IMR-90 (cell line): ENCODE results near the gene ARSJ. TPM values are rescaled to one million over a fixed set of nuclear protein-coding genes. Genes with fewer than 3 reads are reported as not detected.

ENCODE experiments used
- ATAC-seq: fragments of 200-7000 bp; cut with Tn5 transposase; 2 replicates; pipeline ENCODE4 v1.9.1; 2020; ENCODE audit warnings: low read depth, mild to moderate bottlenecking, moderate library complexity
- BruUV-seq: library from RNA; stranded (reverse); fragments of 400-500 nt; replicated peaks from 2 replicates; lab custom pipeline; 2021; lab: Mats Ljungman, UMichigan
- CTCF ChIA-PET: fragments of 300-600 bp; formaldehyde crosslinking; extraction: SDS; loops from one replicate; lab custom pipeline; 2021; ENCODE audit warnings: antibody characterized with exemption; lab: Yijun Ruan, JAX
- POLR2A ChIA-PET: fragments of 300-600 bp; sonication (Branson Sonifier 250); formaldehyde crosslinking; loops from one replicate; lab custom pipeline; 2022; ENCODE audit warnings: antibody characterized with exemption; ENCODE audit not compliant: unreplicated experiment; lab: Charles Lee
- DNase-seq: peaks from one replicate; pipeline ENCODE4 v3.0.0; 2013
- H2AFZ ChIP-seq: replicated peaks from 2 replicates; pipeline ENCODE3; 2013; ENCODE audit warnings: low read length, mild to moderate bottlenecking; ENCODE audit not compliant: poor library complexity
- H2AK5ac ChIP-seq: 2 replicates; pipeline ENCODE4 v1.6.1; 2013; ENCODE audit warnings: low read depth, low read length, inconsistent platforms
- H2AK9ac ChIP-seq: replicated peaks from 2 replicates; pipeline ENCODE3; 2013; ENCODE audit warnings: mild to moderate bottlenecking, low read depth, low read length, moderate library complexity; ENCODE audit not compliant: poor library complexity
- H2BK120ac ChIP-seq: 2 replicates; pipeline ENCODE4 v1.6.1; 2013; ENCODE audit warnings: low read depth, low read length, inconsistent platforms
- H2BK15ac ChIP-seq: 3 replicates; pipeline ENCODE4 v1.6.1; 2013; ENCODE audit warnings: low read depth, low read length, inconsistent platforms
- H2BK20ac ChIP-seq: 2 replicates; pipeline ENCODE4 v1.6.1; 2013; ENCODE audit warnings: low read depth, mild to moderate bottlenecking, inconsistent platforms, low read length, moderate library complexity
- H2BK5ac ChIP-seq: 2 replicates; pipeline ENCODE4 v1.6.1; 2013; ENCODE audit warnings: mild to moderate bottlenecking, low read depth, low read length, inconsistent platforms; ENCODE audit not compliant: poor library complexity, severe bottlenecking
- H3K14ac ChIP-seq: replicated peaks from 2 replicates; pipeline ENCODE4 v1.6.1; 2013; ENCODE audit warnings: low read depth, low read length, inconsistent platforms
- H3K18ac ChIP-seq: 2 replicates; pipeline ENCODE4 v1.6.1; 2013; ENCODE audit warnings: low read depth, low read length, control low read depth
- H3K23ac ChIP-seq: 2 replicates; pipeline ENCODE4 v1.6.1; 2013; ENCODE audit warnings: low read depth, low read length, inconsistent platforms
- H3K27ac ChIP-seq: 2 replicates; pipeline ENCODE4 v1.5.1; 2013; ENCODE audit warnings: mild to moderate bottlenecking, control low read depth, low read length; ENCODE audit not compliant: insufficient read depth
- H3K27me3 ChIP-seq: 2 replicates; pipeline ENCODE4 v1.6.1; 2013; ENCODE audit warnings: low read length; ENCODE audit not compliant: control insufficient read depth, insufficient read depth
- H3K36me3 ChIP-seq: 2 replicates; pipeline ENCODE4 v1.6.1; 2013; ENCODE audit warnings: low read length, mixed read lengths; ENCODE audit not compliant: control insufficient read depth, insufficient read depth
- H3K4ac ChIP-seq: 2 replicates; pipeline ENCODE4 v1.6.1; 2013; ENCODE audit warnings: low read depth, low read length, inconsistent platforms
- H3K4me1 ChIP-seq: 2 replicates; pipeline ENCODE4 v1.6.1; 2013; ENCODE audit warnings: low read length, mixed read lengths; ENCODE audit not compliant: control insufficient read depth, insufficient read depth
- H3K4me2 ChIP-seq: 2 replicates; pipeline ENCODE4 v1.6.1; 2013; ENCODE audit warnings: low read depth, mild to moderate bottlenecking, control low read depth, low read length, moderate library complexity
- H3K4me3 ChIP-seq: 2 replicates; pipeline ENCODE4 v1.5.1; 2013; ENCODE audit warnings: low read depth, mild to moderate bottlenecking, control low read depth, low read length, moderate library complexity; ENCODE audit not compliant: insufficient read depth
- H3K56ac ChIP-seq: 2 replicates; pipeline ENCODE4 v1.6.1; 2013; ENCODE audit warnings: low read length, inconsistent platforms; ENCODE audit not compliant: insufficient read depth; ENCODE audit errors: extremely low read depth
- H3K79me1 ChIP-seq, 2 experiments: 2 replicates each; pipeline ENCODE4 v1.6.1; 2013; ENCODE audit warnings: low read length in 2 of 2, inconsistent platforms in 1 of 2, low read depth in 1 of 2
- H3K9ac ChIP-seq: 2 replicates; pipeline ENCODE4 v1.6.1; 2013; ENCODE audit warnings: low read depth, low read length, control low read depth
- H3K9me1 ChIP-seq: 2 replicates; pipeline ENCODE4 v1.6.1; 2013; ENCODE audit warnings: low read length, inconsistent platforms; ENCODE audit not compliant: insufficient read depth
- H3K9me3 ChIP-seq: 2 replicates; pipeline ENCODE4 v1.6.1; 2013; ENCODE audit warnings: low read length; ENCODE audit not compliant: control insufficient read depth, insufficient read depth
- H4K20me1 ChIP-seq: 2 replicates; pipeline ENCODE4 v1.6.1; 2013; ENCODE audit warnings: low read length, inconsistent platforms; ENCODE audit not compliant: insufficient read depth
- H4K5ac ChIP-seq: 2 replicates; pipeline ENCODE4 v1.6.1; 2013; ENCODE audit warnings: mild to moderate bottlenecking, low read depth, low read length, control low read depth
- H4K8ac ChIP-seq, 2 experiments: 2 replicates each; pipeline ENCODE4 v1.6.1; 2013; ENCODE audit warnings: low read depth in 2 of 2, low read length in 2 of 2, control low read depth in 1 of 2, inconsistent platforms in 1 of 2
- H4K91ac ChIP-seq: 2 replicates; pipeline ENCODE4 v1.6.1; 2013; ENCODE audit warnings: low read depth, low read length, inconsistent platforms; ENCODE audit not compliant: insufficient read depth
- BHLHE40 ChIP-seq: fragments of 150-350 bp; IDR thresholded peaks from 2 replicates; pipeline ENCODE4 v1.6.1; 2016; ENCODE audit warnings: mild to moderate bottlenecking, low read depth, low read length
- CEBPB ChIP-seq: IDR thresholded peaks from 2 replicates; pipeline ENCODE4 v1.6.1; 2012; ENCODE audit warnings: low read depth, low read length, improper control_type of control experiment
- CHD1 ChIP-seq: IDR thresholded peaks from 2 replicates; pipeline ENCODE4 v1.6.1; 2012; ENCODE audit warnings: low read depth, low read length, improper control_type of control experiment
- FOS ChIP-seq: fragments of 150-350 bp; IDR thresholded peaks from 2 replicates; pipeline ENCODE4 v1.6.1; 2016; ENCODE audit warnings: low read depth, low read length
- MAFK ChIP-seq: IDR thresholded peaks from 2 replicates; pipeline ENCODE4 v1.6.1; 2012; ENCODE audit warnings: low read depth, low read length, improper control_type of control experiment
- MAZ ChIP-seq: IDR thresholded peaks from 2 replicates; pipeline ENCODE4 v1.6.1; 2012; ENCODE audit warnings: low read depth, mild to moderate bottlenecking, low read length, improper control_type of control experiment, moderate library complexity, borderline replicate concordance
- MXI1 ChIP-seq: IDR thresholded peaks from 2 replicates; pipeline ENCODE4 v1.6.1; 2012; ENCODE audit warnings: low read depth, mild to moderate bottlenecking, low read length, moderate library complexity, borderline replicate concordance
- NFE2L2 ChIP-seq: fragments of 150-350 bp; IDR thresholded peaks from 2 replicates; pipeline ENCODE4 v1.6.1; 2016; ENCODE audit warnings: low read depth, mild to moderate bottlenecking, low read length
- POLR2A ChIP-seq: IDR thresholded peaks from 2 replicates; pipeline ENCODE4 v1.6.1; 2012; ENCODE audit warnings: mild to moderate bottlenecking, low read depth, low read length
- RAD21 ChIP-seq: IDR thresholded peaks from 2 replicates; pipeline ENCODE4 v1.6.1; 2012; ENCODE audit warnings: low read length, improper control_type of control experiment
- RCOR1 ChIP-seq: IDR thresholded peaks from 2 replicates; pipeline ENCODE4 v1.6.1; 2012; ENCODE audit warnings: mild to moderate bottlenecking, low read length, improper control_type of control experiment; ENCODE audit not compliant: insufficient replicate concordance
- RFX5 ChIP-seq: IDR thresholded peaks from 2 replicates; pipeline ENCODE4 v1.8.0; 2012; ENCODE audit warnings: low read depth, mild to moderate bottlenecking, low read length, moderate library complexity
- SMC3 ChIP-seq: fragments of 150-350 bp; IDR thresholded peaks from 2 replicates; pipeline ENCODE4 v1.6.1; 2016; ENCODE audit warnings: low read depth, mild to moderate bottlenecking, antibody characterized with exemption, low read length, moderate library complexity
- WGBS, 2 experiments: methylation state at CpG; one replicate each; pipeline versions ENCODE4 v1.1.5 to v1.1.7; 2013; ENCODE audit warnings: missing lambda C conversion rate in 2 of 2; ENCODE audit not compliant: insufficient read length in 1 of 2; ENCODE audit errors: extremely low coverage in 2 of 2; 5-methylcytosine and 5-hydroxymethylcytosine counted together
- dilution Hi-C: fragments of 300-500 bp; cut with HindIII; formaldehyde crosslinking; loops from one replicate; pipeline ENCODE4 v1.14.3; 2018; ENCODE audit warnings: low sequenced_read_pairs; ENCODE audit not compliant: unreplicated experiment
- in situ Hi-C: fragments of 300-500 bp; cut with MboI; formaldehyde crosslinking; loops from 3 replicates; pipeline ENCODE4 v1.14.3; 2019; ENCODE audit warnings: low sequenced_read_pairs, inconsistent platforms, mixed read lengths
- intact Hi-C: fragments of 100-400 bp; cut with micrococcal nuclease; formaldehyde crosslinking; loops from 2 replicates; pipeline ENCODE4 v1.10.0; 2022
- polyA plus RNA-seq, 3 experiments: library from polyadenylated mRNA; depleted of rRNA; stranded (reverse); fragments of >200 nt; gene quantifications; 2 replicates each; pipeline ENCODE4 v1.2.3, GENCODE V29; 2012; ENCODE audit warnings: low replicate concordance in 1 of 3
- total RNA-seq: library from RNA; depleted of rRNA; stranded (reverse); fragments of >200 nt; gene quantifications from 2 replicates; pipeline ENCODE4 v1.2.3, GENCODE V29; 2012
- TF ChIP-seq, protein P1 (sequence below): fragments of 150-350 bp; IDR thresholded peaks from 2 replicates; pipeline ENCODE4 v1.6.1; 2016; ENCODE audit warnings: low read depth, mild to moderate bottlenecking, low read length, moderate library complexity, borderline replicate concordance
- TF ChIP-seq, protein P2 (sequence below): fragments of 150-350 bp; IDR thresholded peaks from 2 replicates; pipeline ENCODE4 v1.6.1; 2017; ENCODE audit warnings: mild to moderate bottlenecking, antibody characterized with exemption, low read length, low read depth
- TF ChIP-seq, protein P3 (sequence below): conservative IDR thresholded peaks from 2 replicates; pipeline ENCODE4 v1.5.1; 2012; ENCODE audit warnings: mild to moderate bottlenecking, low read depth, low read length, improper control_type of control experiment

ARSJ gene
- total and polyA plus RNA-seq, 2 of the 4 experiments (the other 2 are of a cell fraction), result 47.7 to 143 TPM

DNA sequence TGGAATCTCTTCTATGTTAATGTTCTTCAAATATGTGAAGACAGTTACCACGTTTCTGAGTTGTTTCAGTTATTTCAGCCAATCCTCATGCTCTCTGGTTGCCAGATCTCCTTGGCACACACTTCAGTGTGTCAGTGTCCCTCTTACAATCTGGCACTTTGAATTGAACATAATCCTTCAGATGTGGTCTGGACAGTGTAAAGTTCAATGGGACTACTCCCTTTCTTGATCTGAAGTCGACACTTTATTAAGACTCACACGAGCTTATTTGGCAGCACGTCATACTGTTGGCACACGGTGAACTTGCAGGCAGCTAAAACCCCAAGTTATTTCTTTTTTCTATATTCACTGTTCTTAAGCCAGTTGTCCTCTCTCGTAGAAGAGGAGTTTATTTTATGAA, 28.2 kb downstream of the ARSJ start:
- Histone ChIP-seq H2AK9ac (no peak overlapping the region), H3K9me1 (peaks cover 3% of the 10 kb centered on the region; the same call in 1 of the 2 replicates), H2BK15ac (peak overlapping the region; percentile 78; the same call in 1 of the 3 replicates), H2BK5ac (peak overlapping the region; percentile 59), H2BK120ac (peak overlapping the region; percentile 87), H3K23ac (peak overlapping the region; percentile 92), H3K14ac (peak overlapping the region; percentile 61), H4K8ac (peak overlapping the region; percentile 2 to 41; a peak in 3 of 4 replicates), H3K79me1 (peaks cover 16 to 52% of the 10 kb centered on the region in 2 experiments), H3K4ac (peak overlapping the region; percentile 59), H2BK20ac (peak overlapping the region; percentile 0), H3K9ac (peak overlapping the region; percentile 28; the same call in 1 of the 2 replicates), H3K27me3 (no peaks in the 10 kb centered on the region), H3K56ac (peak overlapping the region; percentile 5; the same call in 1 of the 2 replicates), H3K4me1 (peaks cover 7% of the 10 kb centered on the region), H3K36me3 (peaks cover 8% of the 10 kb centered on the region), H3K4me2 (peak overlapping the region; percentile 35), H2AFZ (no peak overlapping the region), H3K9me3 (no peaks in the 10 kb centered on the region), H3K18ac (peak overlapping the region; percentile 31), H3K4me3 (no peak overlapping the region), H3K27ac (peak overlapping the region; percentile 39; the same call in 1 of the 2 replicates), H4K91ac (peak overlapping the region; percentile 1; the same call in 1 of the 2 replicates), H4K20me1 (no peaks in the 10 kb centered on the region), H4K5ac (peak overlapping the region; percentile 14), H2AK5ac (peak overlapping the region; percentile 59)
- in situ Hi-C loops, result no loop called here
- DNase-seq (peak; percentile 46), ATAC-seq (peak; percentile 19)
- TF ChIP-seq RFX5, result no peak
- TF ChIP-seq MAFK, result no peak
- TF ChIP-seq, protein P1, sequence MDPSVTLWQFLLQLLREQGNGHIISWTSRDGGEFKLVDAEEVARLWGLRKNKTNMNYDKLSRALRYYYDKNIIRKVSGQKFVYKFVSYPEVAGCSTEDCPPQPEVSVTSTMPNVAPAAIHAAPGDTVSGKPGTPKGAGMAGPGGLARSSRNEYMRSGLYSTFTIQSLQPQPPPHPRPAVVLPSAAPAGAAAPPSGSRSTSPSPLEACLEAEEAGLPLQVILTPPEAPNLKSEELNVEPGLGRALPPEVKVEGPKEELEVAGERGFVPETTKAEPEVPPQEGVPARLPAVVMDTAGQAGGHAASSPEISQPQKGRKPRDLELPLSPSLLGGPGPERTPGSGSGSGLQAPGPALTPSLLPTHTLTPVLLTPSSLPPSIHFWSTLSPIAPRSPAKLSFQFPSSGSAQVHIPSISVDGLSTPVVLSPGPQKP, result no peak
- TF ChIP-seq FOS, result no peak
- TF ChIP-seq SMC3, result no peak
- no peak for TF ChIP-seq NFE2L2
- TF ChIP-seq BHLHE40, result no peak
- no peak for TF ChIP-seq RCOR1
- TF ChIP-seq CHD1, result no peak
- no peak for TF ChIP-seq MXI1
- TF ChIP-seq, protein P2, sequence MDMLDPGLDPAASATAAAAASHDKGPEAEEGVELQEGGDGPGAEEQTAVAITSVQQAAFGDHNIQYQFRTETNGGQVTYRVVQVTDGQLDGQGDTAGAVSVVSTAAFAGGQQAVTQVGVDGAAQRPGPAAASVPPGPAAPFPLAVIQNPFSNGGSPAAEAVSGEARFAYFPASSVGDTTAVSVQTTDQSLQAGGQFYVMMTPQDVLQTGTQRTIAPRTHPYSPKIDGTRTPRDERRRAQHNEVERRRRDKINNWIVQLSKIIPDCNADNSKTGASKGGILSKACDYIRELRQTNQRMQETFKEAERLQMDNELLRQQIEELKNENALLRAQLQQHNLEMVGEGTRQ, result no peak
- TF ChIP-seq RAD21, result no peak
- TF ChIP-seq CEBPB, result no peak
- TF ChIP-seq POLR2A, result no peak
- TF ChIP-seq MAZ, result no peak
- TF ChIP-seq, protein P3, sequence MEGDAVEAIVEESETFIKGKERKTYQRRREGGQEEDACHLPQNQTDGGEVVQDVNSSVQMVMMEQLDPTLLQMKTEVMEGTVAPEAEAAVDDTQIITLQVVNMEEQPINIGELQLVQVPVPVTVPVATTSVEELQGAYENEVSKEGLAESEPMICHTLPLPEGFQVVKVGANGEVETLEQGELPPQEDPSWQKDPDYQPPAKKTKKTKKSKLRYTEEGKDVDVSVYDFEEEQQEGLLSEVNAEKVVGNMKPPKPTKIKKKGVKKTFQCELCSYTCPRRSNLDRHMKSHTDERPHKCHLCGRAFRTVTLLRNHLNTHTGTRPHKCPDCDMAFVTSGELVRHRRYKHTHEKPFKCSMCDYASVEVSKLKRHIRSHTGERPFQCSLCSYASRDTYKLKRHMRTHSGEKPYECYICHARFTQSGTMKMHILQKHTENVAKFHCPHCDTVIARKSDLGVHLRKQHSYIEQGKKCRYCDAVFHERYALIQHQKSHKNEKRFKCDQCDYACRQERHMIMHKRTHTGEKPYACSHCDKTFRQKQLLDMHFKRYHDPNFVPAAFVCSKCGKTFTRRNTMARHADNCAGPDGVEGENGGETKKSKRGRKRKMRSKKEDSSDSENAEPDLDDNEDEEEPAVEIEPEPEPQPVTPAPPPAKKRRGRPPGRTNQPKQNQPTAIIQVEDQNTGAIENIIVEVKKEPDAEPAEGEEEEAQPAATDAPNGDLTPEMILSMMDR, result no peak
- intact Hi-C loops, result loop anchor here (5.0 kb wide), 1 partner anchor 559 kb away; no protein-coding TSS in a partner anchor
- dilution Hi-C loops, result no loop called here
- POLR2A ChIA-PET, result no interaction called here
- no CpG with 5 or more reads among the region's 6 CpGs for WGBS, 2 experiments
- CTCF ChIA-PET, result no interaction called here
- no TSS peak for BruUV-seq
